Kidney epithelial cell (primary cell): Measurements from ENCODE around the gene RAG2. TPM values are rescaled to one million over a fixed set of nuclear protein-coding genes. Genes with fewer than 3 reads are reported as not detected.

Experiments used
- DNase-seq: peaks from one replicate; pipeline ENCODE4 v3.0.0-alpha.2; 2010; ENCODE audit warnings: low read depth
- H3K27me3 ChIP-seq: 2 replicates; pipeline ENCODE4 v1.6.0; 2011; ENCODE audit warnings: low read length; ENCODE audit not compliant: control insufficient read depth, insufficient read depth
- H3K36me3 ChIP-seq: 2 replicates; pipeline ENCODE4 v1.5.1; 2011; ENCODE audit warnings: low read length; ENCODE audit not compliant: control insufficient read depth, insufficient read depth
- H3K4me3 ChIP-seq: 2 replicates; pipeline ENCODE4 v1.5.1; 2011; ENCODE audit warnings: low read depth, mild to moderate bottlenecking, control low read depth, low read length
- CTCF ChIP-seq: IDR thresholded peaks from 2 replicates; pipeline ENCODE4 v1.5.1; 2011; ENCODE audit warnings: mild to moderate bottlenecking, moderate library complexity, low read length, control low read depth, inconsistent platforms; ENCODE audit not compliant: insufficient read depth, poor library complexity, severe bottlenecking
- total RNA-seq: library from RNA; depleted of rRNA; stranded (reverse); fragments of >200 nt; gene quantifications from 2 replicates; pipeline ENCODE4 v1.2.3, GENCODE V29; 2015

RAG2 gene
- total RNA-seq, 1 donor from 2014 or later = not detected

GRCh38 chr11:36619502-36619901 is 21.5 kb upstream of the RAG2 start:
- no peak for TF ChIP-seq CTCF
- Histone ChIP-seq H3K36me3 (no peaks in the 10 kb centered on the region), H3K27me3 (no peaks in the 10 kb centered on the region), H3K4me3 (no peak overlapping the region)
- no peak for DNase-seq

- Histone ChIP-seq H3K36me3 (no peaks in the 10 kb centered on the region), H3K27me3 (no peaks in the 10 kb centered on the region), H3K4me3 (no peak overlapping the region)
- no peak for TF ChIP-seq CTCF
- no peak for DNase-seq
These were observed 20.5 kb upstream of the RAG2 start for GRCh38 chr11:36618363-36619047.

GRCh38 chr11:36617543-36618362 is 19.7 kb upstream of the RAG2 start:
- TF ChIP-seq CTCF = no peak
- Histone ChIP-seq H3K27me3 (no peaks in the 10 kb centered on the region), H3K4me3 (no peak overlapping the region), H3K36me3 (no peaks in the 10 kb centered on the region)
- no peak for DNase-seq

- H3K36me3 ChIP-seq = no peaks in the 10 kb centered on the region
- H3K27me3 ChIP-seq = no peaks in the 10 kb centered on the region
- no peak for TF ChIP-seq CTCF
- H3K4me3 ChIP-seq = no peak overlapping the region
- no peak for DNase-seq
These were observed 17.8 kb upstream of the RAG2 start for GRCh38 chr11:36615826-36616225.

GRCh38 chr11:36609383-36609782 is 11.3 kb upstream of the RAG2 start:
- DNase-seq = no peak
- Histone ChIP-seq H3K36me3 (no peaks in the 10 kb centered on the region), H3K4me3 (no peak overlapping the region), H3K27me3 (no peaks in the 10 kb centered on the region)
- TF ChIP-seq CTCF = no peak
